ENCODE data around the gene MGAT3. TPM values are rescaled to one million over a fixed set of nuclear protein-coding genes. Genes with fewer than 3 reads are reported as not detected.

The MGAT3 gene
- total and polyA plus RNA-seq, 2 donors from 2014 or later = 2.7 to 5.4 TPM

GRCh38 chr22:39511226-39511625 lies 54.4 kb downstream of the MGAT3 start:
- H3K9ac ChIP-seq (ENCODE audit: low read length in 3 of 3) = no peak overlapping the region
- no peaks in the 10 kb centered on the region for H3K9me3 ChIP-seq (ENCODE audit: control insufficient read depth in 2 of 3, insufficient read depth in 1 of 3, low read length in 3 of 3)
- no peaks in the 10 kb centered on the region for H3K27me3 ChIP-seq (ENCODE audit: control insufficient read depth, insufficient read depth, low read length)
- no peak for FAIRE-seq
- peaks cover 14 to 62% (median 51%) of the 10 kb centered on the region in 3 donors for H3K36me3 ChIP-seq (ENCODE audit: control insufficient read depth in 2 of 3, insufficient read depth in 3 of 3, low read length in 3 of 3)
- H3K4me1 ChIP-seq (ENCODE audit: control insufficient read depth in 2 of 3, insufficient read depth in 2 of 3, low read depth in 1 of 3, low read length in 3 of 3) = peaks cover 0 to 7% (median 0%) of the 10 kb centered on the region in 3 donors
- TF ChIP-seq CTCF (IDR thresholded peaks at IDR 0.05; ENCODE audit: borderline replicate concordance, extremely low read depth, insufficient read depth) = no peak
- H3K27ac ChIP-seq (ENCODE audit: low read depth in 2 of 2, low read length in 2 of 2) = no peak overlapping the region
- intact Hi-C loops (cut with DNase I) = loop anchor here (10.0 kb wide), 1 partner anchor 106 kb away; no protein-coding TSS in a partner anchor
- H3K4me3 ChIP-seq (ENCODE audit: low read length in 3 of 3) = no peak overlapping the region
- peak in 1 of 5 donors; percentile 36 for DNase-seq

GRCh38 chr22:39512026-39512425 lies 55.2 kb downstream of the MGAT3 start:
- Histone ChIP-seq H3K4me1 (ENCODE audit: control insufficient read depth in 2 of 3, insufficient read depth in 2 of 3, low read depth in 1 of 3, low read length in 3 of 3) (peaks cover 0 to 7% (median 0%) of the 10 kb centered on the region in 3 donors), H3K36me3 (ENCODE audit: control insufficient read depth in 2 of 3, insufficient read depth in 3 of 3, low read length in 3 of 3) (peaks cover 12 to 58% (median 44%) of the 10 kb centered on the region in 3 donors), H3K9ac (ENCODE audit: low read length in 3 of 3) (no peak overlapping the region), H3K9me3 (ENCODE audit: control insufficient read depth in 2 of 3, insufficient read depth in 1 of 3, low read length in 3 of 3) (no peaks in the 10 kb centered on the region), H3K27ac (ENCODE audit: low read depth in 2 of 2, low read length in 2 of 2) (no peak overlapping the region), H3K27me3 (ENCODE audit: control insufficient read depth, insufficient read depth, low read length) (no peaks in the 10 kb centered on the region), H3K4me3 (ENCODE audit: low read length in 3 of 3) (no peak overlapping the region)
- FAIRE-seq = no peak
- TF ChIP-seq CTCF (IDR thresholded peaks at IDR 0.05; ENCODE audit: borderline replicate concordance, extremely low read depth, insufficient read depth) = no peak
- DNase-seq = peak in 1 of 5 donors; percentile 65
- intact Hi-C loops (cut with DNase I) = loop anchor here (10.0 kb wide), 1 partner anchor 107 kb away; no protein-coding TSS in a partner anchor

- no peak for TF ChIP-seq CTCF (IDR thresholded peaks at IDR 0.05; ENCODE audit: borderline replicate concordance, extremely low read depth, insufficient read depth)
- FAIRE-seq = no peak
- H3K27ac ChIP-seq (ENCODE audit: low read depth in 2 of 2, low read length in 2 of 2) = no peak overlapping the region
- H3K27me3 ChIP-seq (ENCODE audit: control insufficient read depth, insufficient read depth, low read length) = no peaks in the 10 kb centered on the region
- peak in 1 of 5 donors; percentile 75 for DNase-seq
- H3K9me3 ChIP-seq (ENCODE audit: control insufficient read depth in 2 of 3, insufficient read depth in 1 of 3, low read length in 3 of 3) = no peaks in the 10 kb centered on the region
- peaks cover 2 to 12% (median 3%) of the 10 kb centered on the region in 3 donors for H3K4me1 ChIP-seq (ENCODE audit: control insufficient read depth in 2 of 3, insufficient read depth in 2 of 3, low read depth in 1 of 3, low read length in 3 of 3)
- no peak overlapping the region for H3K4me3 ChIP-seq (ENCODE audit: low read length in 3 of 3)
- peaks cover 12 to 50% (median 44%) of the 10 kb centered on the region in 3 donors for H3K36me3 ChIP-seq (ENCODE audit: control insufficient read depth in 2 of 3, insufficient read depth in 3 of 3, low read length in 3 of 3)
- no peak overlapping the region for H3K9ac ChIP-seq (ENCODE audit: low read length in 3 of 3)
- intact Hi-C loops (cut with DNase I) = loop anchor here (10.0 kb wide), 1 partner anchor 109 kb away; no protein-coding TSS in a partner anchor
Observed at GRCh38 chr22:39513791-39514190, 57.0 kb downstream of the MGAT3 start.

All from kidney (tissue), 14 donors.